GM21381 (cell line): ENCODE results near the gene HIKESHI.
"Not testable (repeated sequence)": the region's sequence is repeated elsewhere in the genome, so short reads cannot be mapped to it uniquely, and the experiment has no call there.

Source experiments
- ATAC-seq: cut with Tn5 transposase; IDR thresholded peaks from one replicate; pipeline ENCODE4 v1.9.1; 2021; ENCODE audit warnings: mild to moderate bottlenecking, moderate library complexity; ENCODE audit not compliant: unreplicated experiment

The HIKESHI gene, protein sequence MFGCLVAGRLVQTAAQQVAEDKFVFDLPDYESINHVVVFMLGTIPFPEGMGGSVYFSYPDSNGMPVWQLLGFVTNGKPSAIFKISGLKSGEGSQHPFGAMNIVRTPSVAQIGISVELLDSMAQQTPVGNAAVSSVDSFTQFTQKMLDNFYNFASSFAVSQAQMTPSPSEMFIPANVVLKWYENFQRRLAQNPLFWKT

DNA sequence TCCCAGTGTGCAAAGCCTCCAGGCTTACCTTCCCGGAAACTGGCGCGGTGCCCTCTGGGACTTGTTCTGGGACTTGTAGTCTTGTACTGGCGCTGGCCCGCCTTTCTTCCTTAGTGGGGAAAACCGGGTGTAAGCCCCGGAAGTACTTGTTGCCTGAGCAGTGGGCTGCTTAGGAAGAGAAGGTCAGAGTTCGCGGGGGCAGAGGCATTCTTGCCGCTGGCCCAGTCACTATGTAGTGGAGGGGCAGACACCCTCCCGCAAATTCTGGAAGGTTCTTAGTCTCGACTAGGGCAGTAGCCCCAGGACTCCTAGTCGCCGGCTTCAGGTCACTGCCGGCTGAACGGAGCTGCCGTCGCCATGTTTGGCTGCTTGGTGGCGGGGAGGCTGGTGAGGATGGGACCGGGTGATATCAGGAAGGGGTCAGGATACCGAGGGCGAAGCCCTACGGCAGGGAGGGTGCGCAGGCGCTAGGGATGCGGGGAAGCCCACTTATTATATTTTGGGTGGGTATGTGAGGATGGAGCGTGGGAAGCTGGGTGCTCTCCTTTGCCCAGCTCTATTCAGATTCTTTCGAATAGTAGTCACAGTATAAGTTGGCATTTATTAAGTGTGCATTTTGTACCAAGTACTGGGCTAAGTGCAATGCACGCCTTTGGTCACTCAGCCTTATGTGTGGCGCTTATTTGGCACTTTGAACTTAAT is at the start of gene HIKESHI:
Gene HIKESHI, plus strand, starts transcription at position 149 of the 702 bp plus-strand sequence. Its CDS starts 209 bp downstream, at position 358.
- peak; percentile 99 for ATAC-seq

- peak; percentile 76 for ATAC-seq
These were observed 46.1 kb upstream of the HIKESHI start for GRCh38 chr11:86255896-86256295.

GRCh38 chr11:86256608-86257007 is 45.4 kb upstream of the HIKESHI start:
- ATAC-seq = no peak

GRCh38 chr11:86257446-86257845 is 44.6 kb upstream of the HIKESHI start:
- ATAC-seq = no peak

DNA sequence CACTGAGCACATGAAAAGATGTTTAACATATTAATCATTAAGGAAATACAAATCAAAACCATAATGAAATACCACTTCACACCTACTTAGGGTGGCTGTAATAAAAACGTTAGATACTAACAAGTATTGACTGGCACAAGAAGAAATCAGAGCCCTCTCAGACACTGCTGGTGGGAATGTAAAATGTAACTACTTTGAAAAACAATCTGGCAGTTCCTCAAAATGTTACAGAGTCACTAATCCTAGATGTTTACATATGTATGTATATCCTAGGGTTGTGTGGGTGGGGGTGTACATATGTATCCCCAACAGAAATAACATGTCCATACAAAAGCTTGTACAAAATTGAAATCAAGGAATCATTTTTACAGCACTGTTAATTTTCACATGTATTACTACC is 42.3 kb upstream of the HIKESHI start:
- no peak for ATAC-seq

- ATAC-seq = no peak
These were observed 40.7 kb upstream of the HIKESHI start for GRCh38 chr11:86261328-86261727.

DNA sequence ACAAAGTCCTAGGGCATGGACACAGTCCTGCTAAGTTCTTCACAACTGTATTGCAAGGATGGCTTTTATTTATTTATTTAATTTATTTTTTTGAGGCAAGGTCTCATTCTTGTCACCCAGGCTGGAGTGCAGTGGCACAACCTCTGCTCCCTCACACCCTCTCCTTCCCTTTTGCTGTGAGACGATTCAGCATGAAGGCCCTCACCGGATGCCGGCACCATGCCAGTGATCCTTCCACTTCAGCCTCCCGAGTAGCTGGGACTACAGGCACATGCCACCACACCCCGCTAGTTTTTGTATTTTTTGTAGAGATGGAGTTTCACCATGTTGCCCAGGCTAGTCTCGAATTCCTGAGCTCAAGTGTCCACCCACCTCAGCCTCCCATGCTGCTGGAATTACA is 39.7 kb upstream of the HIKESHI start:
- no peak for ATAC-seq

DNA sequence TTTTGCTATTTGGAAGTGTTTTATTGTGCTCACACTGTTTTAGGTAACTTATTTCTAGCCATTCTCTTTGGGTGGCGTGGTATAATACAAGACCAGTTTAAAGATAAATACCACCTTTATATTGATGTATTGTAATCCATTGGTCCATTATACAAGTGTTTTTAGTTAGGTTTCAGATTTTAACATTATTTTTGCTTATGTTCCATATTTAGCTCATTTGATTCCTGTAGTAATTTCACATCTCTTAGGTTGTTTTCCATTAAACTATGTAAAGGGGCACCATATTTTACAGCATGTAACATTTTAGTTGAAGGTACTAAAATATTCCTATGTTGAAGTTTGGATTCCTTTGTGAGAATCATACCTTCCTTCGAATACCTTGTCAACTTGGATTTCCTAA is 37.4 kb upstream of the HIKESHI start:
- no peak for ATAC-seq

GRCh38 chr11:86265194-86265593 is 36.8 kb upstream of the HIKESHI start:
- no peak for ATAC-seq

GRCh38 chr11:86269645-86270044 is 32.4 kb upstream of the HIKESHI start:
- ATAC-seq = no peak

DNA sequence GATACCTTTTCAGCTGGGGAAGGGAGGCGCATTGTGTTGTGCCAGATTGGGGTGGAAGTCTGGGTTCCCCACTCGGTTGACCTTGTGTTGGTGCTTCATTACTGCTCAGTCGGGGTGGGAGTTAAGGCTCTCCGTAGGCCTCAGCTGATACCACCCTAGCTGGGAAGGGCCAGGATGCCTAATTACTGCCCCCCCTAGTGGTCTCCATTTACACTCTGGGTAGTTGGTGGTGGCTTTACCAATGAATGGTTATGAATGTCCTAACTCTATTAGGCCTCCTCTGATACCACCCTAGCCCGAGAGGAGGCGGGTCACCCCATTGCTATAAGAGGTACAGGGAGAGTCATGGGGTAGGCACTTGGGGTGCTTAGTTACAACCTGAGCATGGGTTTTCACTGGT is 27.5 kb upstream of the HIKESHI start:
- ATAC-seq = no peak

GRCh38 chr11:86274999-86275398 is 27.0 kb upstream of the HIKESHI start:
- no peak for ATAC-seq

- no peak for ATAC-seq
These were observed 26.3 kb upstream of the HIKESHI start for GRCh38 chr11:86275493-86276370.

DNA sequence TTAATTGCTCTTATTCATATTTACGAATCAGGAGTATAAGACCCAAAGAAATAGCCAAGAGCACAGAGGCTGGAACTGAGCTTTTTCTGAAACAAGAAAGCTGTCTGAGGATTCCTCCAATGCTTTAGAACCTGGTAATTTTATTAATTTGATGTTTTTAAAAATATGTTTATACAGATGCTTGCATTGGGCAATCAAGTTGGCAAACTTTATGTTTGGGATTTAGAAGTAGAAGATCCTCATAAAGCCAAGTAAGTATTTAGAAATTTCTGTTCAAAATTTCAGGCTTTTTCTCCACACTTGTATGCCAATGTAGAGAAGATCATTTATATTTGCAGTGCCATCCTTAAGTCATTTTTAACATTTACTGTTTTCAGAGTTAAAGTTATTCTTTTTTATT is 24.3 kb upstream of the HIKESHI start:
- ATAC-seq = no peak

DNA sequence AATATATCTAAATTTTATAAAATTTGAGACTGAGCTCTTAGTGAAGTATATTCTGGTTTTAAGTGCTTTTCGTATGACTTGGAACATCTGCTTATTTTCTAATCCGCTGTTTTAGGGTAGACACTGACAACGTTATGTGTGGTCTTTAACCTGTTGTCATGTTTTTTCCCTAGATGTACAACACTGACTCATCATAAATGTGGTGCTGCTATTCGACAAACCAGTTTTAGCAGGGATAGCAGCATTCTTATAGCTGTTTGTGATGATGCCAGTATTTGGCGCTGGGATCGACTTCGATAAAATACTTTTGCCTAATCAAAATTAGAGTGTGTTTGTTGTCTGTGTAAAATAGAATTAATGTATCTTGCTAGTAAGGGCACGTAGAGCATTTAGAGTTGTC is 23.8 kb upstream of the HIKESHI start:
- no peak for ATAC-seq

- ATAC-seq = no peak
These were observed 22.3 kb upstream of the HIKESHI start for GRCh38 chr11:86279747-86280146.

DNA sequence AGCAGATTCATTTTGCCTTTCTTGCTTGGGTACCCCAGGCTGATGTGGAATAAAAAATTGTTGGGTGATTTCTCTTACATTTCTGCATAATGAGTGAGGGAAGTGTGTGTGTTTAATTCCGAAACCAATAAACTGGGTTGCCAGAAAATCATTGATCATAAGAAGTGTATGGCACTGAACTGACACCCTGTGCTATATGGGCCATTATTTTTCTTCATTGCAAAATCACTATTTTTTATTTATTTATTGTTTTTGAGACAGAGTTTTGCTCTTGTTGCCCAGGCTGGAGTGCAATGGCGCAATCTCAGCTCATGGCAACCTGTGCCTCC is 14.6 kb upstream of the HIKESHI start:
- ATAC-seq = no peak

GRCh38 chr11:86288776-86289507 is 13.1 kb upstream of the HIKESHI start:
- no peak for ATAC-seq

DNA sequence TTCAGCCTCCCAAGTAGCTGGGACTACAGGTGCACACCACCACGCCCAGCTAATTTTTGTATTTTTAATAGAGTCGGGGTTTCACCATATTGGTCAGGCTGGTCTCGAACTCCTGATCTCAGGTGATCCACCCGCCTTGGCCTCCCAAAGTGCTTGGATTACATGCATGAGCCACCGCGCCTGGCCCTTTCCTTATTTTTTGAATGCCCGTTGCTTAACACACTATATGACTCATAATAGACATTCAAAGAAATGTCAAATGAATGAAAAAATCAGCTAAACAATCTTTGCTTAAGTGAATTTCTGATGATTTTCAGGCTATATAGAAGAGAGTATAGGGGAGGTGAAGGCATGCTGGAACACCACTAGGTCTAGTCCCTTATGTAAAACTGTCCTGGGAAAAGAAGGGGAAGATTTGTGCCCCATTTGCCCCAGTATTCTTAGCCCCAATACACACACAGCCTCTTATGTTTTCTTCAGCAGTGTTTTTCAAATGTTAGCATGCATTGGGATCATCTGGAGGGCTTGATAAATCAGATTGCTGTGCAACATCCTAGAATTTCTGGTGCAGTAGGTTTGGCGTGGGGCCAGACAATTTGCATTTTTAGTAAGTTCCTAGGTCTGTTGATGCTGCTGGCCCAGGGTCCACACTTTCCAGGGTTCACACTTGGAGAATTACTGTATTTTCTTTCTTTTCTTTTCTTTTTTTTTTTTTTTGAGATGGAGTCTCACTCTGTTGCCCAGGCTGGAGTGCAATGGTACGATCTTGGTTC is 12.3 kb upstream of the HIKESHI start:
- not testable (repeated sequence) for ATAC-seq

DNA sequence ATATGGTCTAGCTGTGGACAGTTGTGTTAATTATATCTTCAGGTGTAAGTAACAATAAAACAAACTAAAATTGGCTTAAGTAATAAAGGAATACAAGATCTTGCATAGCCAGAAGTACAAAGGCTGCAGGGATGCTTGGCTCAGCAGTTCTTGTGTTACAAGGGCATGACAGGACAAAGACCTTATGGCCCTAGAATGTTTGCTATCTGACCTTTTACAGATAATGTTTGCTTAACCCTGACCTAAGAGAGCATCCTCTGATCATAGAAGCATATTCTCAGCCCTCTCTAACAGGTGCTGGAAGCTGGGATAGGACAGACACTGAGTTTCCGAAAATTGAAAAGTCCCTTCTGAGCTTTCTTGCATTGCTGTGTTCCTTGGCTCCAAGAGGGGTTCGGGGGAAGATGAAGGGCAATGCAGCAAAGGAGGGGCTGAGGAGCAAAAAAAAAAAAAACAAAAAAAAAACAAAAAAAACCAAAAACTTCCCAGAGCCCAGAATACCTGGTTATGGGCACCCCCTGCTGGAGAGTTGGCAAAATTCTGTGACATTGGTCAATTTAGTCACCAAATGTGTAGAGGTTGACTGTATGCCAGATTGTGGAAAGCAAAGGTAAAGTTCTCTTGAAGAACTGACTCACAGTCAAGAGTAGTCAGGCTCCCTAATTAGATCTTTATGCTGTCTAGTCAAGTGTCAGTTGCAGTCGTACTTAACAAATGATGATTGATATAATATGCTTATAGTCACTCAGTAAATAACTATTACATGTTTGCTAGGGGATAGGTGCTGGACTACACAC is 10.4 kb upstream of the HIKESHI start:
- no peak for ATAC-seq
